GM12878 (cell line): ENCODE results near the gene HERC5. TPM values are rescaled to one million over a fixed set of nuclear protein-coding genes. Genes with fewer than 3 reads are reported as not detected.

ENCODE experiments used
- ATAC-seq: fragments of 200-7000 bp; cut with Tn5 transposase; 3 replicates; pipeline ENCODE4 v1.9.1; 2020; ENCODE audit warnings: mild to moderate bottlenecking, moderate library complexity
- BruUV-seq: library from RNA; stranded (reverse); fragments of 400-500 nt; replicated peaks from 2 replicates; lab custom pipeline; 2021; lab: Mats Ljungman, UMichigan
- CTCF ChIA-PET: fragments of 300-600 bp; sonication (Branson Sonifier 250); formaldehyde crosslinking; extraction: SDS; loops from one replicate; lab custom pipeline; 2021; ENCODE audit warnings: inconsistent platforms; lab: Yijun Ruan, JAX
- POLR2A ChIA-PET: fragments of 350-600 bp; formaldehyde crosslinking; extraction: SDS; loops from one replicate; lab custom pipeline; 2021; ENCODE audit warnings: inconsistent platforms; lab: Charles Lee
- RAD21 ChIA-PET: fragments of 300-600 bp; sonication (Branson Sonifier 250); formaldehyde crosslinking; loops from one replicate; lab custom pipeline; 2023; ENCODE audit warnings: antibody characterized with exemption; ENCODE audit not compliant: unreplicated experiment; lab: Charles Lee
- SMC1A ChIA-PET: fragments of 300-600 bp; sonication (Branson Sonifier 250); formaldehyde crosslinking; loops from one replicate; lab custom pipeline; 2023; ENCODE audit not compliant: unreplicated experiment, uncharacterized antibody; lab: Charles Lee
- DNase-seq: peaks from one replicate; pipeline ENCODE4 v3.0.0-alpha.2; 2011; ENCODE audit warnings: low read depth, low spot score
- FAIRE-seq: peaks from 3 replicates; lab custom pipeline; 2011; peaks lifted over from hg19 to GRCh38; lab: Jason Lieb, UNC
- H2AFZ ChIP-seq: 2 replicates; pipeline ENCODE4 v1.6.0; 2011; ENCODE audit warnings: low read depth, low read length, control low read depth; ENCODE audit not compliant: control insufficient read depth
- H3K27ac ChIP-seq: 2 replicates; pipeline ENCODE4 v1.5.1; 2011; ENCODE audit warnings: control low read depth; ENCODE audit not compliant: control insufficient read depth, insufficient read depth
- H3K27me3 ChIP-seq, 2 experiments: replicated peaks in 1 of 2; 2 replicates each; pipeline versions ENCODE4 v1.6.0 to v1.6.1; 2011; ENCODE audit warnings: low read length in 1 of 2; ENCODE audit not compliant: control insufficient read depth in 2 of 2, insufficient read depth in 2 of 2
- H3K36me3 ChIP-seq, 2 experiments: 2 replicates each; pipeline ENCODE4 v1.5.1; 2011; ENCODE audit warnings: low read length in 1 of 2; ENCODE audit not compliant: control insufficient read depth in 2 of 2, insufficient read depth in 2 of 2
- H3K4me1 ChIP-seq: 2 replicates; pipeline ENCODE4 v1.6.1; 2011; ENCODE audit warnings: mild to moderate bottlenecking, low read length, moderate library complexity, mixed read lengths; ENCODE audit not compliant: control insufficient read depth, insufficient read depth
- H3K4me2 ChIP-seq: 2 replicates; pipeline ENCODE4 v1.6.0; 2011; ENCODE audit warnings: control low read depth; ENCODE audit not compliant: control insufficient read depth, insufficient read depth
- H3K4me3 ChIP-seq: fragments of 200-600 bp; sonication (generic); 2 replicates; pipeline ENCODE4 v1.5.1; 2016
- H3K79me2 ChIP-seq: 2 replicates; pipeline ENCODE4 v1.6.0; 2011; ENCODE audit warnings: low read length; ENCODE audit not compliant: control insufficient read depth, insufficient read depth
- H3K9ac ChIP-seq: 2 replicates; pipeline ENCODE4 v1.8.0; 2011; ENCODE audit warnings: low read length, control low read depth, mixed read lengths; ENCODE audit not compliant: control insufficient read depth, insufficient read depth
- H3K9me3 ChIP-seq: replicated peaks from 3 replicates; pipeline ENCODE4 v1.5.1; 2011; ENCODE audit warnings: mild to moderate bottlenecking, low read length; ENCODE audit not compliant: control insufficient read depth, insufficient read depth
- H4K20me1 ChIP-seq: 2 replicates; pipeline ENCODE4 v1.6.0; 2011; ENCODE audit not compliant: control insufficient read depth, insufficient read depth
- CREB1 ChIP-seq: IDR thresholded peaks from 2 replicates; pipeline ENCODE4 v1.6.1; 2012; ENCODE audit warnings: low read depth, mild to moderate bottlenecking, inconsistent platforms
- IRF4 ChIP-seq: IDR thresholded peaks from 2 replicates; pipeline ENCODE4 v1.6.1; 2011; ENCODE audit warnings: low read depth, low read length
- JUNB ChIP-seq: IDR thresholded peaks from 2 replicates; pipeline ENCODE4 v1.6.1; 2016; ENCODE audit warnings: antibody characterized with exemption, mild to moderate bottlenecking
- NBN ChIP-seq: fragments of 450-650 bp; IDR thresholded peaks from 2 replicates; pipeline ENCODE4 v1.6.1; 2016
- NKRF ChIP-seq: fragments of 450-650 bp; conservative IDR thresholded peaks from 2 replicates; pipeline ENCODE4 v1.6.1; 2017; ENCODE audit warnings: mild to moderate bottlenecking, moderate library complexity
- PAX5 ChIP-seq: IDR thresholded peaks from 2 replicates; pipeline ENCODE4 v1.6.1; 2011; ENCODE audit warnings: low read depth, low read length, borderline replicate concordance
- PKNOX1 ChIP-seq: fragments of 450-650 bp; IDR thresholded peaks from 2 replicates; pipeline ENCODE4 v1.6.1; 2016; ENCODE audit warnings: mild to moderate bottlenecking
- RUNX3 ChIP-seq: IDR thresholded peaks from 2 replicates; pipeline ENCODE4 v1.6.1; 2012; ENCODE audit warnings: low read length, inconsistent platforms
- YY1 ChIP-seq: IDR thresholded peaks from 2 replicates; pipeline ENCODE4 v1.6.1; 2011; ENCODE audit warnings: low read depth, mild to moderate bottlenecking, low read length
- ZNF274 ChIP-seq: IDR thresholded peaks from one replicate; pipeline ENCODE4 v1.8.0; 2011; ENCODE audit not compliant: insufficient read length, insufficient read depth
- WGBS: methylation state at CpG from one replicate; pipeline ENCODE4 v1.1.6; 2016; ENCODE audit warnings: low lambda C conversion rate; ENCODE audit not compliant: insufficient replicate concordance, insufficient coverage; ENCODE audit errors: missing lambda C conversion rate; 5-methylcytosine and 5-hydroxymethylcytosine counted together
- in situ Hi-C: fragments of 300-500 bp; cut with MboI; formaldehyde crosslinking; loops from 9 replicates; pipeline ENCODE4 v1.14.3; 2018; ENCODE audit warnings: mixed read lengths
- intact Hi-C: fragments of 100-400 bp; cut with micrococcal nuclease; formaldehyde crosslinking; loops from one replicate; pipeline ENCODE4 v1.14.2; 2022; ENCODE audit not compliant: unreplicated experiment
- polyA plus RNA-seq, 11 experiments: library from polyadenylated mRNA; depleted of rRNA in 4 of 11; unstranded in 6 of 11; stranded (reverse) in 5 of 11; fragments of >200 nt; fragmentation: Nextera tagmentation in 4 of 11; fragmentation: Illumina TruSeq in 1 of 11; extraction: Ambion mirVana in 4 of 11; extraction: Trizol in 1 of 11; gene quantifications; 1 replicate in 1 of 11; 2 replicates in 10 of 11; pipeline versions ENCODE4 v1.2.1 to v1.2.3, GENCODE V29; 2011 to 2016; ENCODE audit warnings: inconsistent platforms in 2 of 11, missing spikeins in 2 of 11, low read depth in 1 of 11
- total RNA-seq, 4 experiments: library from RNA; depleted of rRNA in 3 of 4; stranded (reverse); fragments of >200 nt in 3 of 4; fragmentation: Illumina TruSeq in 1 of 4; extraction: Trizol in 1 of 4; gene quantifications; 2 replicates each; pipeline versions ENCODE4 v1.2.1 to v1.2.3, GENCODE V29; 2013 to 2021

Gene HERC5
- total and polyA plus RNA-seq, 10 of the 15 experiments (the other 5 are each of a cell fraction or from before 2014, with no cell fraction given): 12.5 to 60.7 (median 25.1) TPM

GRCh38 chr4:88527787-88528186, 70.9 kb downstream of the HERC5 start:
- Histone ChIP-seq H4K20me1 (no peaks in the 10 kb centered on the region), H3K4me2 (peak overlapping the region; percentile 73), H3K4me3 (0 out of 2 replicates have a peak overlapping the region, but pooled peaks have one; percentile 2), H3K36me3 (no peaks in the 10 kb centered on the region), H2AFZ (peak overlapping the region; percentile 69), H3K4me1 (peaks cover 31% of the 10 kb centered on the region), H3K27ac (no peak overlapping the region; the same call in 1 of the 2 replicates), H3K79me2 (peaks cover 14% of the 10 kb centered on the region), H3K27me3 (no peaks in the 10 kb centered on the region), H3K9ac (no peak overlapping the region), H3K9me3 (no peaks in the 10 kb centered on the region)
- in situ Hi-C loops (loop anchor here (5.0 kb wide), 1 partner anchor 495 kb away; no protein-coding TSS in a partner anchor), intact Hi-C loops (loop anchor here (10.0 kb wide), 1 partner anchor 587 kb away; the partner anchor contains the start of gene TIGD2)
- ATAC-seq: peak; percentile 54
- DNase-seq: peak; percentile 56
- TF ChIP-seq JUNB (peak; percentile 69), YY1 (0 out of 2 replicates have a peak, but pooled peaks have one; percentile 23), ZNF274 (no peak), NBN (no peak), PKNOX1 (peak; percentile 75), NKRF (no peak), IRF4 (peak; percentile 99), CREB1 (peak; percentile 41; the same call in 1 of the 2 replicates), RUNX3 (peak; percentile 57; the same call in 1 of the 2 replicates), PAX5 (0 out of 2 replicates have a peak, but pooled peaks have one; percentile 30)
- SMC1A ChIA-PET: interaction anchor here (1.2 to 3.0 kb wide), 7 partner anchors 9 to 493 kb away, joined by 3 to 19 read pairs (median 4); no protein-coding TSS in a partner anchor
- CTCF ChIA-PET: interaction anchor here (0.8 to 5.5 kb wide), 12 partner anchors 9 to 495 kb away, joined by 3 to 47 read pairs (median 4); no protein-coding TSS in a partner anchor
- 12% methylated on average over 8 of the region's 8 CpGs for WGBS
- peak; percentile 27 for FAIRE-seq
- RAD21 ChIA-PET: interaction anchor here (0.8 to 4.3 kb wide), 5 partner anchors 9 to 699 kb away, joined by 3 to 26 read pairs (median 7); no protein-coding TSS in a partner anchor
- no TSS peak for BruUV-seq
- POLR2A ChIA-PET: interaction anchor here (0.6 kb wide), 1 partner anchor 232 kb away, joined by 8 read pairs; no protein-coding TSS in a partner anchor
